ENCODE results near the gene LRRC7. TPM values are rescaled to one million over a fixed set of nuclear protein-coding genes. Genes with fewer than 3 reads are reported as not detected.
A peak's percentile ranks its signal among the peaks of the same experiment; 100 is the strongest.
"Not testable (repeated sequence)": the region's sequence is repeated elsewhere in the genome, so short reads cannot be mapped to it uniquely, and the experiment has no call there.

LRRC7 gene
- total RNA-seq, 1 donor from 2014 or later, result 303 TPM

DNA sequence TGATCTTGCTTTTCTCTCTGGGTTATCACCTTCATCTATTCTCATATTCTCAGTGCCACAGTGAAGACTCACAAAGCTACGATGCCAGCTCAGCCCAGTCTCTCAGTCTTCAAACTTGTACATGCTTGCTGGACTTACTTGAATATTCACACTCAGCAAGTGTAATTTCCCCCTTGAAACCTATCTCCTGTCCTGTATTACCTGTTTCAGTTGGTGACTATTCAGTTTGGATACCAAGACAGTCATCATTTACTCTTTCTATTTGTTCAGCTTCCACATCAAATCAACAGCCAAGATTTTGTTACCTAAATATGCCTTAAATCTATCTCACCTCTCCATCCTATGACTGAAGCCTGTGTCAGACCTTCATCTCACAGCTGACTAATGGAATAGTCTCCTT lies 209.7 kb downstream of the LRRC7 start:
- no peak for DNase-seq

DNA sequence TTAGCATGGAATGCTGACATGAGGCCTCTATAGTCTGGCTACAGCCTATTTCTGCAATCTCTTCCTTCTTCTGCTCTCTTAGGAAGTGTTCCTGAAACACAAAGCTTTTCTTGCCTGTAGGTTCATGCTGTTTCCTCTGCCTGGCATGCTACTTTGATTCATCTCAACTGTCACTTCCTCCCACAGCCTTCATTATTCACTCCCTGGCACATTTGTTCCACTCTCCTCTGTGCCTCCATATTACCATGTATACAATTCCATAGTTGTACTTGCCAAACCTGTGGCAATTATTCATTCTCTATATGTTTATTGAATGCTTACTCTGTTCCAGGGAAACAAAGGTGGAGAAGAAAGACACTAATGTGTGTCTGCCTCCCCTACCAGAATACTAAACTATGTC lies 210.2 kb downstream of the LRRC7 start:
- DNase-seq, result no peak

GRCh38 chr1:69787151-69787550 lies 219.4 kb downstream of the LRRC7 start:
- no peak for DNase-seq

GRCh38 chr1:69791311-69791710 lies 223.6 kb downstream of the LRRC7 start:
- DNase-seq, result no peak

- no peak for DNase-seq
Observed at GRCh38 chr1:69794831-69795230, 227.1 kb downstream of the LRRC7 start.

- DNase-seq, result no peak
Observed at GRCh38 chr1:69814926-69815325, 247.2 kb downstream of the LRRC7 start.

GRCh38 chr1:69824932-69825331 lies 257.2 kb downstream of the LRRC7 start:
- DNase-seq, result peak; percentile 49

GRCh38 chr1:69827732-69828131 lies 260.0 kb downstream of the LRRC7 start:
- no peak for DNase-seq

DNA sequence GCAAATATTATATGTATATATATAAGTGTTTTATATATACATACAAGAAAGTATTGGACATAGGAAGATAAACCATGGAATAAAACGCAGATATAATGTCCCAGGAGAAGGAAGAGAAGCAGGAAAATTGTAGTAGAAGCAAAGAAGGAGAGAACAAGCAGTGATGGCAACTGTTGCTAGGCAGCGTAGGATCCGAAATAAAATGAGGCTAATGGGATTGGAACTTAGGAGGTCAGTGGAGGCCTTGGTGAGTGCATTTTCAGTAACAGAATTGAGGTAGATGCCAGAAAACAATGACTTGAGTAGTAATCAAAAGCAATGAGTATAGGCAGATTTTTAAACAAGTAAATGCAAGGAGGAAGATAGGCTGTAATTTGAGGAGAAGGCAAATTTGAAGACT lies 265.8 kb downstream of the LRRC7 start:
- no peak for DNase-seq

GRCh38 chr1:69834336-69834735 lies 266.6 kb downstream of the LRRC7 start:
- no peak for DNase-seq

- no peak for DNase-seq
Observed at GRCh38 chr1:69835955-69836354, 268.2 kb downstream of the LRRC7 start.

GRCh38 chr1:69836971-69837636 lies 269.4 kb downstream of the LRRC7 start:
- no peak for DNase-seq

DNA sequence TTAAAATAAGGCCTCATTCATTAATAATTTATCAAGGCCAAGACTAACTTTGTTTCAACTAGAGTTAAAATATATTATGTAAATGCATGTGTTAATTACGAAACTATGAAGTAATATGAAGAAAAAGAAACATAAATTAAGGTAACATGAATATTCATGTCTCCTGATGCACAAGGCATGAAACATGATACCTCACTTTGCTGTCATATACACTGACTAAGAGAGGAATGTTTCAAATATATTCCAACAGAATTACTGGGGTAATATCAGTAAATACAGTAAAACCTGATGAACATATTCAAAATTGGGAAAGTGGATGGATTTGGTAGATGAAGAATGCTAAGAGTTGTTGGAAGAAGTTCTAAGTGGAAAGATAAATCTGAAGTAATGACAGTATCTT lies 274.6 kb downstream of the LRRC7 start:
- no peak for DNase-seq

- no peak for DNase-seq
Observed at GRCh38 chr1:69845655-69846054, 277.9 kb downstream of the LRRC7 start.

DNA sequence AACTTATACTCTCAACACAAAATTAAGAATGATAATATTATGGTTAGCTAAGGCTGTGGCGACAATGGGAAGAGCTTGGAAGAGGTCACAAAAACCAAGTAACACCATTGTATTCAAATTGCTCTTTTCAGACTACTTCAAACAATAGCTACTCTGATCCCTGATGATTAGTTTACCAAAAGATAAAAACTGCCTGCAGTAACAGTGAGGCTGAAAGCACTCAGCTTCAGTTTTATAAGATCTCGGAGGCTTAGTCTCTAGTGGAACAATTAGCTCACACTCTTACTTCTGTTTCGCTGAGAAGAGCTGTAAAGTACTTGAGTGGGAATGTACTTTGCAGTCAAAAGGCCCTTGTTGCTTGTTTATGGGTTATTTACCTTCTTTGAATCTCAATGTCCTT lies 278.5 kb downstream of the LRRC7 start:
- no peak for DNase-seq

GRCh38 chr1:69847670-69848069 lies 279.9 kb downstream of the LRRC7 start:
- DNase-seq, result no peak

GRCh38 chr1:69852151-69852550 lies 284.4 kb downstream of the LRRC7 start:
- DNase-seq, result no peak

- no peak for DNase-seq
Observed at GRCh38 chr1:69852706-69853105, 285.0 kb downstream of the LRRC7 start.

DNA sequence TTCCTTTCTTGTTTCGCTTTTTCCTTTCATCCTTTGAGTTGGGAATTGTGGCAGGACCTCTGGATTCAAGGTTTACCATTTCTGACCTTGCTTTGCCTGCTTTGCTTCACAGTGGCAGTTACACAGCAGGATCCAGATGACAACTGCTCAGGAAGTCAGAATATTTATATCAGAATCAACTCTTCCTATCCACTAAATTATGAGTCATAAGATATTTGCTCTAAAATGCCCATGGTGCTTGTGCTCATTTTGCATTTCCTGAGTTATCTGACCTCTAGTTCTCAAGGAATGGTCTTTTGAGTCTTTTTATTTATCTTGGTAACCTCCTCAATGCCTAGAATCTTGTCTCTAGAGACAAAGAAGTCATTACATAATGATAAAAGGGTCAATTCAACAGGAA lies 290.8 kb downstream of the LRRC7 start:
- DNase-seq, result no peak

- DNase-seq, result no peak
Observed at GRCh38 chr1:69861641-69862040, 293.9 kb downstream of the LRRC7 start.

DNA sequence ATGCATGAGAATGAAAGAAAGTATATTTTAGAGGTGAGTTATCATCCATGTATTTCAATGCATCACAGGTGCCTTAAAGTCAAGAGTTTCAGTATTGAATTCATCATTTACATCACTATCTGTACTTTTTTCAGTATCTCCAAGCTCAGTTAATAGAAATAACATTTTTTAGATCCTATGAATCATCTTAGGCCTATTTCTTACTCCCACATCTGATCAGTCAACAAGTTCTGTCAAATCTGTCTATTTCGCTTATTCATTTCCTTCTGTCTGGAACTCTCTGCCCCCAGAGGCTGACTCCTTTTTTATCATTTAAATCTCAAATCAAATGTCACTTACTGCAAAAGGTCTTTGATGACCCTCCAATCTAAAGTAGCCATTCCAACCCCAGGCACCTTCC lies 295.2 kb downstream of the LRRC7 start:
- DNase-seq, result no peak

- DNase-seq, result no peak
Observed at GRCh38 chr1:69863704-69864103, 296.0 kb downstream of the LRRC7 start.

DNA sequence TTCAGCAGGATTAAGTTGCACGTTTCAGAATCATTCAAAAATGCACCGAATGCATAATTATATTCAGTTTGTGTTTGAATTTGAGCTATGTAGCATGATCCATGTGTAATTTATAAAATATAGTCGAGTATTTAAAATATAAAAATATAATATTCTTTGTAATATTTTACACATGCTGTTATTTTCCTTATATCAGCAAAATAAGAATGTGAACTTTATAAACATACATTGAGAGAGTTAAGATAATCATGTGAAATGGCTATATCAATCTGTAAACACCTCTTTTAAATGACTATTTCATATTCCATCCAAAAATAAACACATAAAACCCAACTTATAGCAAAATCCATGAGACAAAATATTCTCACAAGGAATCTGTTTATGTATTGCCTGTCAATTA lies 303.7 kb downstream of the LRRC7 start:
- DNase-seq, result no peak

DNA sequence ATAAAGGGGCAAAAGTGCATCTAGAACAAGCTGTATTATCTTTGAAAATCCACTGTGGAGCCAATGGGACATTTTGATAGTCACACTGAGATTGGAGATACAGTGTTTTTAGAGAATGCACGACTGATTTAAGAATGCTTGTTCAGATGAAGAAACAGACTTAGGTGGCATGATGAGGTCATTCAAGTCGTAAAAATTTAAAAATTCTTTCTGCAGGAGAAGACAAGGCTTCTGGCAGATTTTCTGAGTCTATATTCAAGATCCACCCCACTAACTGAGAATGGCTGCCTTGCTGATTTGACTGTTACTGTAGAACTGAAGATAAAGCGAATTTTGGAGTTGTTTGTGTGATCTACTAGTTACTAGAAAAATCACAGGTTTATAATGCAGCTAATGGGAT lies 310.6 kb downstream of the LRRC7 start:
- DNase-seq, result no peak

DNA sequence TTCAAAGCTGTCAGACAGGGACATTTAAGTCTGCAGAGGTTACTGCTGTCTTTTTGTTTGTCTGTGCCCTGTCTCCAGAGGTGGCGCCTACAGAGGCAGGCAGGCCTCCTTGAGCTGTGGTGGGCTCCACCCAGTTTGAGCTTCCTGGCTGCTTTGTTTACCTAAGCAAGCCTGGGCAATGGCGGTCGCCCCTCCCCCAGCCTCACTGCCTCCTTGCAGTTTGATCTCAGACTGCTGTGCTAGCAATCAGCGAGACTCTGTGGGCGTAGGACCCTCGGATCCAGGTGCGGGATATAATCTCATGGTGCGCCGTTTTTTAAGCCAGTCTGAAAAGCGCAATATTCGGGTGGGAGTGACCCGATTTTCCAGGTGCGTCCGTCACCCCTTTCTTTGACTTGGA lies 320.3 kb downstream of the LRRC7 start:
- DNase-seq, result not testable (repeated sequence)

Measured in occipital lobe (tissue), 2 donors.